Psoas muscle (tissue), 8 donors: ENCODE measurements around the gene TP63. TPM values are rescaled to one million over a fixed set of nuclear protein-coding genes. Genes with fewer than 3 reads are reported as not detected.

Experiments
- ATAC-seq, 4 donors: fragments of 200-7000 bp; cut with Tn5 transposase; one replicate each; pipeline ENCODE4 v1.9.1; 2020; ENCODE audit warnings: moderate library complexity in 3 of 4, mild to moderate bottlenecking in 2 of 4
- DNase-seq, 2 donors: peaks; one replicate each; pipeline ENCODE4 v3.0.0-alpha.2; 2020
- H3K27ac ChIP-seq: fragments of 200-600 bp; one replicate; pipeline ENCODE4 v1.8.0; 2022
- H3K27me3 ChIP-seq, 3 donors: fragments of 200-600 bp in 1 of 3; one replicate each; pipeline versions ENCODE4 v1.6.1 to v1.8.0; 2013 to 2022; ENCODE audit warnings: low read length in 2 of 3, mild to moderate bottlenecking in 2 of 3, moderate library complexity in 1 of 3; ENCODE audit not compliant: insufficient read depth in 3 of 3
- H3K36me3 ChIP-seq, 2 donors: fragments of 200-600 bp in 1 of 2; one replicate each; pipeline versions ENCODE4 v1.6.1 to v1.8.0; 2013 to 2022; ENCODE audit warnings: low read depth in 1 of 2, mild to moderate bottlenecking in 1 of 2, moderate library complexity in 1 of 2; ENCODE audit not compliant: insufficient read depth in 1 of 2
- H3K4me1 ChIP-seq: fragments of 200-600 bp; one replicate; pipeline ENCODE4 v1.8.0; 2022
- H3K4me3 ChIP-seq: fragments of 200-600 bp; one replicate; pipeline ENCODE4 v1.8.0; 2022; ENCODE audit warnings: mild to moderate bottlenecking
- H3K9me3 ChIP-seq: fragments of 200-600 bp; one replicate; pipeline ENCODE4 v1.8.0; 2022
- CTCF ChIP-seq: fragments of 200-600 bp; IDR thresholded peaks from one replicate; pipeline ENCODE4 v1.8.0; 2022; ENCODE audit warnings: antibody characterized with exemption
- WGBS, 3 donors: extraction: QIAGEN DNeasy Blood & Tissue Kit; methylation state at CpG; one replicate each; pipeline versions ENCODE4 v1.1.6 to v1.1.7; 2013; 5-methylcytosine and 5-hydroxymethylcytosine counted together
- intact Hi-C, 2 donors: fragments of 100-400 bp; cut with DNase I; formaldehyde crosslinking; loops; one replicate each; pipeline versions ENCODE4 v1.11.0 to v1.14.2; 2022
- polyA plus RNA-seq, 3 donors: library from polyadenylated mRNA; stranded (reverse); fragments of 200-250 nt; gene quantifications; one replicate each; pipeline ENCODE4 v1.2.3, GENCODE V29; 2013
- total RNA-seq, 4 donors: library from RNA; stranded (reverse); fragmentation: NEBNext Ultra II Directional in 2 of 4; extraction: Animal tissue kit (Norgen Biotek cat#: 25700) in 2 of 4; gene quantifications; one replicate each; pipeline versions ENCODE4 v1.2.1 to v1.2.4, GENCODE V29; 2021 to 2023
- donor health status: healthy with polysubstance abuse.
- donor health status: DM: no; HTN: no; CAD: no; lungs with moderate emphysema.
- donor health status: Bipolar disorder and iron deficiency.
- donor health status: healthy.
- donor health status: DM: yes; HTN: yes; CAD: no.
- donor health status: DM: no; HTN: no; CAD: no.
- donor health status: DM: no; HTN: no; CAD: no.
- donor health status: DM: yes; HTN: yes; CAD: no.

The TP63 gene
- total and polyA plus RNA-seq, 7 donors = 1.4 to 83.0 (median 13.1) TPM

- Histone ChIP-seq H3K27me3 (no peaks in the 10 kb centered on the region), H3K27ac (peak overlapping the region; percentile 90), H3K36me3 (no peaks in the 10 kb centered on the region), H3K9me3 (no peaks in the 10 kb centered on the region), H3K4me1 (peaks cover 41% of the 10 kb centered on the region), H3K4me3 (no peak overlapping the region)
- TF ChIP-seq CTCF = no peak
- DNase-seq = no peak
- 88 to 91% (median 88%) methylated on average over 3 of the region's 3 CpGs for WGBS, 3 donors
- intact Hi-C loops = no loop called here
- ATAC-seq = peak in 1 of 4 donors; percentile 32
Observed at GRCh38 chr3:189779166-189779565, 148.0 kb downstream of the TP63 start.

- DNase-seq = peak; percentile 64 to 88
- no peaks in the 10 kb centered on the region for H3K36me3 ChIP-seq
- 24 to 29% (median 25%) methylated on average over 6 of the region's 6 CpGs for WGBS, 3 donors
- peaks cover 41% of the 10 kb centered on the region for H3K4me1 ChIP-seq
- H3K9me3 ChIP-seq = no peaks in the 10 kb centered on the region
- no peak for TF ChIP-seq CTCF
- intact Hi-C loops = no loop called here
- H3K4me3 ChIP-seq = peak overlapping the region; percentile 46
- peak; percentile 93 to 98 (median 97) for ATAC-seq
- H3K27ac ChIP-seq = peak overlapping the region; percentile 90
- no peaks in the 10 kb centered on the region for H3K27me3 ChIP-seq
Observed at GRCh38 chr3:189780546-189781270, 149.5 kb downstream of the TP63 start.

- H3K9me3 ChIP-seq = no peaks in the 10 kb centered on the region
- WGBS, 3 donors = 86 to 92% (median 87%) methylated on average over 6 of the region's 6 CpGs
- ATAC-seq (no peak), DNase-seq (no peak)
- H3K36me3 ChIP-seq = no peaks in the 10 kb centered on the region
- TF ChIP-seq CTCF = no peak
- H3K4me1 ChIP-seq = peaks cover 41% of the 10 kb centered on the region
- no peaks in the 10 kb centered on the region for H3K27me3 ChIP-seq
- peak overlapping the region; percentile 90 for H3K27ac ChIP-seq
- intact Hi-C loops = no loop called here
- no peak overlapping the region for H3K4me3 ChIP-seq
Observed at GRCh38 chr3:189781415-189781814, 150.2 kb downstream of the TP63 start.

DNA sequence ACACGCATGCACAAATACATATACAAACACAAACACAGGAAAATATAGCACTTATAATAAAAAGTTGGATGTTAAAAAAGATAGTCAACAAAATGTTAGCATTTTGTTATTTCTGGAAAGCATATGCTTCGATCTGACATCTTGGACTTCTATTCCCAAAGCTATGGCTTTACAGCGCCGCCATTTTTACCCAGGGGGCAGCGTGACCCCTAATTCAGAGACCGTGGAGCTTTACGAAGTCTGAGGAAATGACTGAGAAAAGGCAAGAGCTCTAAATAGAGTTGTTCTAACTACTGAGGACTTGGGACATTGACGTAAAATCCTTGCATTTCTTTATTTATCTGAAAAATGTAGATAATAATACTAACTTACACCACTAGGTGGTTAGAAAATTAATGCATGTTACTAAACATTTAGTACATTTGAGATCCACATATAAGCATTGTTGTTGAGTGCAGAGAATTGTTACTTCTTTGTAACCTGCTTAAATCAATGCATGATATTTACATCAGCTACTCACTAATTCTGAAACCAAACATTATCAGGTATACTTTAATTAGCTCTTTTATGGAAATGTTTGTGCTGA is 155.4 kb downstream of the TP63 start:
- no peak for TF ChIP-seq CTCF
- Histone ChIP-seq H3K4me1 (peaks cover 14% of the 10 kb centered on the region), H3K27ac (no peak overlapping the region), H3K27me3 (no peaks in the 10 kb centered on the region), H3K36me3 (no peaks in the 10 kb centered on the region), H3K4me3 (no peak overlapping the region), H3K9me3 (no peaks in the 10 kb centered on the region)
- DNase-seq = no peak
- WGBS, 3 donors = 94 to 96% (median 96%) methylated on average over 8 of the region's 8 CpGs
- no peak for ATAC-seq
- intact Hi-C loops = no loop called here
